Measurements from ENCODE around the gene TOX3. TPM values are rescaled to one million over a fixed set of nuclear protein-coding genes. Genes with fewer than 3 reads are reported as not detected.

Gene TOX3
- total RNA-seq, 6 donors from 2014 or later, result 0.61 to 22.0 (median 4.9) TPM

DNA sequence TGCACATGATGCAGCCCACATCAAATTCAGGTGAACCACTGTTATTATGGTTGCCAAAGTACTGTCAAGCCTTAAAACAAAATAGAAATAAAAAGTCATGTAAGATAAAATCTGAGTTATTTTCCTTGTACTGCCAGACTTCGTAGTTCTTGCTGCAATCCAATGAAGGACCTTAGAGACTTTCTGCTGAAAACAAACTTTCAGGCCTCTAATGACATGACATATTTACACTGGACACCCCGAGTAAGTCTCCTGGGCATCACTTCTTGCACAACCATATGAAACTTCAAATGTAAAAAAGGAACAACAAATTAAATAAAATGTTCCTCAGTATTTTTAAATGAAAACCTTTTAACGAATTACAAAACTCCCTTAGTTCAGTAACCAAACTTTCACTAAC, 66.7 kb downstream of the TOX3 start:
- ATAC-seq (ENCODE audit: low FRiP score in 2 of 2), result no peak
- 71 to 75% methylated on average over 3 of the region's 3 CpGs for WGBS, 2 donors
- H3K4me3 ChIP-seq, result no peak overlapping the region
- H3K36me3 ChIP-seq, result no peaks in the 10 kb centered on the region
- no peak for DNase-seq
- H3K27ac ChIP-seq, result no peak overlapping the region
- no peaks in the 10 kb centered on the region for H3K9me3 ChIP-seq
- TF ChIP-seq POLR2AphosphoS5 (IDR thresholded peaks at IDR 0.05), result no peak
- no peak for TF ChIP-seq CTCF (IDR thresholded peaks at IDR 0.05)
- TF ChIP-seq POLR2A (IDR thresholded peaks at IDR 0.05), result no peak
- TF ChIP-seq EP300 (IDR thresholded peaks at IDR 0.05), result no peak
- no peaks in the 10 kb centered on the region for H3K4me1 ChIP-seq
- no peaks in the 10 kb centered on the region for H3K27me3 ChIP-seq

DNA sequence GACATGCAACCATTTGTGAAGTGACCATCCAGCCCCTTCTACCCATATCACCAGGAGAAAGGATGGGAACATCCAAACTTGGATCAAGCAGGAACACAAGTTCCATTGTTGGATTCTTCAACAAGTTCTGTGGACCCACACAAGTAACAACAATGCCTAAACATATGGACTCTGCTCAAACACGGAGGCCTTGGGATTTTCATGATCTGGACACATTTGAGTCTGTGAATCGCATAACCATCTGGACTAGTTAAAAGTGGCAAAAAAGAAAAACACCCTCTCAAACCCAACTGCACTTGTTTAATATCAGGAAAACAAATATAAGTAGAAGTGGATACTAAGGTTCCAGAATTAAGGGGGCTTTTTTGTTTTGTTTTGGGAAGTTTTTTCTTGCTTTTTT, 70.8 kb downstream of the TOX3 start:
- DNase-seq (no peak), ATAC-seq (ENCODE audit: low FRiP score in 2 of 2) (no peak)
- H3K36me3 ChIP-seq, result no peaks in the 10 kb centered on the region
- H3K27me3 ChIP-seq, result no peaks in the 10 kb centered on the region
- no peaks in the 10 kb centered on the region for H3K9me3 ChIP-seq
- WGBS, 2 donors, result 86 to 87% methylated on average over 2 of the region's 2 CpGs
- H3K4me1 ChIP-seq, result no peaks in the 10 kb centered on the region
- no peak for TF ChIP-seq POLR2AphosphoS5 (IDR thresholded peaks at IDR 0.05)
- no peak for TF ChIP-seq POLR2A (IDR thresholded peaks at IDR 0.05)
- no peak for TF ChIP-seq CTCF (IDR thresholded peaks at IDR 0.05)
- no peak for TF ChIP-seq EP300 (IDR thresholded peaks at IDR 0.05)
- no peak overlapping the region for H3K27ac ChIP-seq
- no peak overlapping the region for H3K4me3 ChIP-seq

- 79 to 80% methylated on average over 4 of the region's 4 CpGs for WGBS, 2 donors
- Histone ChIP-seq H3K4me1 (no peaks in the 10 kb centered on the region), H3K9me3 (no peaks in the 10 kb centered on the region), H3K4me3 (no peak overlapping the region), H3K36me3 (no peaks in the 10 kb centered on the region), H3K27ac (no peak overlapping the region), H3K27me3 (no peaks in the 10 kb centered on the region)
- DNase-seq, result no peak
- TF ChIP-seq POLR2AphosphoS5 (IDR thresholded peaks at IDR 0.05) (no peak), POLR2A (IDR thresholded peaks at IDR 0.05) (no peak), CTCF (IDR thresholded peaks at IDR 0.05) (no peak), EP300 (IDR thresholded peaks at IDR 0.05) (no peak)
- no peak for ATAC-seq (ENCODE audit: low FRiP score in 2 of 2)
Measured at GRCh38 chr16:52474679-52475078, 72.3 kb downstream of the TOX3 start.

GRCh38 chr16:52473096-52473495, 73.8 kb downstream of the TOX3 start:
- ATAC-seq (ENCODE audit: low FRiP score in 2 of 2), result no peak
- Histone ChIP-seq H3K27me3 (no peaks in the 10 kb centered on the region), H3K4me3 (no peak overlapping the region), H3K36me3 (no peaks in the 10 kb centered on the region), H3K27ac (no peak overlapping the region), H3K4me1 (no peaks in the 10 kb centered on the region), H3K9me3 (no peaks in the 10 kb centered on the region)
- TF ChIP-seq EP300 (IDR thresholded peaks at IDR 0.05) (no peak), POLR2A (IDR thresholded peaks at IDR 0.05) (no peak), CTCF (IDR thresholded peaks at IDR 0.05) (no peak), POLR2AphosphoS5 (IDR thresholded peaks at IDR 0.05) (no peak)
- DNase-seq, result no peak
- 84 to 85% methylated on average over 5 of the region's 5 CpGs for WGBS, 2 donors

- H3K27me3 ChIP-seq, result no peaks in the 10 kb centered on the region
- H3K36me3 ChIP-seq, result no peaks in the 10 kb centered on the region
- DNase-seq (no peak), ATAC-seq (ENCODE audit: low FRiP score in 2 of 2) (no peak)
- no peak overlapping the region for H3K27ac ChIP-seq
- 85% methylated on average over 7 of the region's 7 CpGs for WGBS, 2 donors
- H3K4me1 ChIP-seq, result no peaks in the 10 kb centered on the region
- no peak overlapping the region for H3K4me3 ChIP-seq
- TF ChIP-seq CTCF (IDR thresholded peaks at IDR 0.05) (no peak), POLR2A (IDR thresholded peaks at IDR 0.05) (no peak), EP300 (IDR thresholded peaks at IDR 0.05) (no peak), POLR2AphosphoS5 (IDR thresholded peaks at IDR 0.05) (no peak)
- H3K9me3 ChIP-seq, result no peaks in the 10 kb centered on the region
Measured at GRCh38 chr16:52471650-52472370, 75.1 kb downstream of the TOX3 start.

Measured in upper lobe of left lung (tissue), 6 donors.